Activated naive CD4-positive, alpha-beta T cell (primary cell): Measurements from ENCODE around the gene GPR162.

Source experiments
- DNase-seq, 4 experiments: peaks; one replicate each; lab custom pipeline; 2025; lab: John Stamatoyannopoulos, UW

GPR162 gene

DNA sequence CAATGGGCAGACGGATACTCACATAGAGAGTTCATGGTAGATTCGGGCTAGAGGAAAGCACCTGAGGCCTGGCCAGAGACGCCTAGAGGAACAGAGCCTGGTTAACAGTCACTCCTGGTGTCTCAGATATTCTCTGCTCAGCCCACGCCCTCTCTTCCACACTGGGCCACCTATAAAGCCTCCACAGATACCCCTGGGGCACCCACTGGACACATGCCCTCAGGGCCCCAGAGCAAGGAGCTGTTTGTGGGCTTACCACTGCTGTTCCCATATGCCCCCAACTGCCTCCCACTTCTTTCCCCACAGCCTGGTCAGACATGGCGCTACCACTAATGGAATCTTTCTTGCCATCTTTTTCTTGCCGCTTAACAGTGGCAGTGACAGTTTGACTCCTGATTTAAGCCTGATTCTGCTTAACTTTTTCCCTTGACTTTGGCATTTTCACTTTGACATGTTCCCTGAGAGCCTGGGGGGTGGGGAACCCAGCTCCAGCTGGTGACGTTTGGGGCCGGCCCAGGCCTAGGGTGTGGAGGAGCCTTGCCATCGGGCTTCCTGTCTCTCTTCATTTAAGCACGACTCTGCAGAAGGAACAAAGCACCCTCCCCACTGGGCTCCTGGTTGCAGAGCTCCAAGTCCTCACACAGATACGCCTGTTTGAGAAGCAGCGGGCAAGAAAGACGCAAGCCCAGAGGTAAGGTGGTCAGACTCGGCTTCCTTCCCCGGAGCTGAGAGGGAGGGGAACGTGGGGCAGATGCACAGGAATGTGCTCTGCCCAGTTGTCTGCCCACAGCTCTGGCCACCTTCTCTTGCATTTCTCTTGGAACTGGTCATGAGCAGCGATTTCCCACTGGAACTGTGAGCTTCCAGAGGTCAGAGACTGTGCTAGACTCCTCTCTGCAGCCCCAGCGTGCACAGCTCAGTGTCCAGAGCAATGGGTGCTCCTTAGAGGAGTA lies 32.4 kb upstream of the GPR162 start, which contains the start of gene CD4:
Gene CD4, plus strand, starts transcription at position 557 of the 953 bp plus-strand sequence. CDS start 10,611 bp downstream, outside the sequence.
- peak in 2 of 4 experiments; percentile 52 to 56 for DNase-seq

DNA sequence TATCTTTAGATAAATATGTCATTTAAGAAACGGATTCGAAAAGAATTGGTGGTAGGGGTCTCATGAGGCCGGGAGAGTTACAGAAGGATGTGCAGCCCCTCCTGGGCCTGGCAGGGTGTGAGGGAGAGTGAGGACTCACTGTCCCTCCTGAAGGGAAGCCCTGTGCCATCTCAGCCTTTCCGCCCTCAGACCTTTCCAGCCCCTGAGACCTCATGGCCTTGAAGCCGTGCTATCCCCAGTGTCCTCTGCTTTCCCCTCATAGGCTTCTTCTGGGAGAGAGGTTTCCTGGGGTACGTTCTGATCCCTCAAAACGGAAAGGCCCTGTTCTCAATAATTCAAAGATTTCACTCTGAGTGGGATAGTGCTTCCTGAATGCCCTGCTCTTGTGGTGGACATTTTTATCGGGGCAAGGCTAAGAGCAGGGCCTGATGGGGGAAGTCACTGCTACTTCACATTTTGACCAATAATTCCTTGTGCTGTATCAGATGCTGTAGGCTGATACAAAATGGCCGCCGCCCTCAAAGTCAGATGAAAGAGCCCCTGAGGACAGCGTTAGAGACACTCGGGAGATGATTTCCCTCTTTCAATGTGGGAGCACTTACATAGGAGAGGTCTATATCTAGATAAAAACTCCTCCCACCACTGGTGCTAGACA lies 31.0 kb upstream of the GPR162 start:
- DNase-seq = peak in 1 of 4 experiments; percentile 27

DNA sequence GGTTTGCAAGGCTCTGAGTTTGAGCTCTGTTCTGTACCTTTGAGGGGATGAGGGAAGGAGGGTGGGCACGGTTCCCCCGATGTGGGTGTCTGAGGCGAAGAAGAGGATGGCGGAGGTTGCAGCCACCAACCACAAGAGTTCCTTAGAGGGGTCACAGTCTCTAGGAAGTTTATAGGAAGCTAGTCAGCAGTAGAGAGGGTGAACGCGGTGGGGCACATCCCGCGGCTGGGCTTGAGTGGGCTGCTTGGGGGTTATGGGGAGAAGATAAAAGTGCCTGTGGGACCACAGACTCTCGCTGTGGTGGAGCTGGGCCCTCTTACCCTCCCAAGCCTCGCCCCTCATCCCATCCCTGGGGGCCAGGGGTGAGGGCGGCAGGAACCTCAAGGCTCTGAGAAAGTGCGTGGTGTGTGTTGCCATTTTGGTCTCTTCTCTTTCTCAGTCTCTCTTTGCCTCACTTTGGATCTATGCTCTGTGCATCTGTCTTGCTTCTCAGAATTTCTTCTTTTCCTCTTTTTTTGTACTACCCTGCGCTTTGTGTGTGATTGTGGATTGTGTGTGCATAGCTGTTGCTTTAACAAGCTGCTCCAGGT lies 29.6 kb upstream of the GPR162 start:
- DNase-seq = no peak

DNA sequence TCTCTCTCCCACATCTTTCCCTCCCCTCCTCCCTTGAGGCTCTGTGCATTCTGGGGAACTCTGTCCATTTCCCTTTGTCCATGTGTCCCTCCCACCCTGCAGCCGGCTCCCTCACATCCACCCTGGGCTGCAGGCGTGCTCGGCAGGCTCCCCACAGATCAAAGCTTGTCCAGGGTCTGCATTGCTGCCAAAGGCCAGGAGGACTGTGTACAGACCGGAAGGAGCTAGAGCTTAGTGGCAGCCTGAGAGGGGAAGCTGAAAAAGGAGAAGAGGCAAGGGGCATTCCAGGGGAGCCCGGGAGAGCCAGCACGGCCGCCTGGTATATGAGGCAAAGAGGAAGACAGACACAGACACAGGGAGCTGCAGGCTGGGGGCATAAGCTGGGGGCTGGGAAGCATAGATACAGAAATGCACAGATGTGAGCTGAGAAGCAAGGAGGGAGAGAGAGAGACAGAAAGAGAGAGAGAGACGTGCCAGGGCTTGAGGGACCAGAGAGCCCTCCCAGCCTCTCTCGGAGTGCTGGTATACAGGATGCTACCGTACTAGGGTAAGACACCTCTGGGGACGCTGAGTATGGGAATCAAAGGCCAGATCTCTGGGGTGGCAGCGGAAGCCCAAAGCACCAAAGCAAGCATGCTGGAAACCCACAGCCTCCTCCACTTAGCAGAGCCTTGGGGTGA lies 29.0 kb upstream of the GPR162 start:
- DNase-seq = peak in 2 of 4 experiments; percentile 34 to 41

DNA sequence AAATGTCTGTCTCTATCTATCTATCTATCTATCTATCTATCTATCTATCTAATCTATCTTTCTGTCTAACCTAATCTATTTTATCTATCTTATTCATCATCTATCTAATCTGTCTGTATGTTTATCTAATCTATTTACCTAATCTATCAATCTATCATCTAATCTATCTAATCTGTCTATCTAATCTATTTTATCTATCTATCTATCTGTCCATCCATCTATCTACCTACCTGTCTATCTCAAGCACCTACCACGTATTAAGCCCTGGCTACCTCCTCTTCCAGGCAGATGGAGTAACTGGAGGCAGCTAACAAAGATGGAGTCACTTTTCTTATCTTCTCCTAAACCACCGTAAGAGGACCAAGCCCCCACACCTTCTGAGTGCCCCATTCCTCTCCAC lies 26.5 kb upstream of the GPR162 start:
- no peak for DNase-seq

DNA sequence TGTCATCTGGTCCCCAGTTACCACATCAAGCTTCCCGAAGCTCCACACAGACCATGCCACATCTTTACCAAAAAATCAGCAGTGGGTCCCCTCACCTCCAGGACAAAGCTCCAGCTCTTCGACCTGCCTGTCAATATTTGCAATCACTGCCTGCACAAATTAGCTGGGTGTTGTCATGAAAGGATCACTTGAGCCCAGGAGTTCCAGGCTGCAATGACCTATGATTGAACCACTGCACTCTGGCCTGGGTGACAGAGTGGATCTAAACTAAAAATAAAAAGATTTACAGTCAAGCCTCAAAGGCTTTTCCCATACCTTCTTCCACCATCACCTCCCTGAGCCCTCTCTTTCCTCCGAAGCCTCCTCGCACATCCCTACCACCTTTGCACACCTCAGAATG lies 25.0 kb upstream of the GPR162 start:
- no peak for DNase-seq

DNA sequence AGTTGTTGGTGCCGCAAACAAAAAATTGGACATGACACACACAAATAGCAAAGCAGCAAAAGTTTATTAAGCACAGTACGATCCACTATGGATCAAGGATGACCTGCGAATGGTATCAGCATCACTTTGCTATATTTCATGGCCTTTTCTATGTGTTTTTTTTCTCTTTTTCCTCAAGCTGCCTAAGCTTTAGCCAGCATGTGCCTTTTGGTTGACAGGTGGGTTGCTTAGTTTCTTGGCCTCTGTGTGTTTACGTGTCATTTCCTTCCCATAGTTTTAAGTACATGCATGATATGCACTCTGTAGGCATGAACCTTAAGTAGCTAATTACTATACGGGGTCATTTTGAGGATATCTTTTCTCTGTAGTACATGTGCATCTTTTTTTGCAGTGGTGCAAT lies 22.5 kb upstream of the GPR162 start:
- no peak for DNase-seq

DNA sequence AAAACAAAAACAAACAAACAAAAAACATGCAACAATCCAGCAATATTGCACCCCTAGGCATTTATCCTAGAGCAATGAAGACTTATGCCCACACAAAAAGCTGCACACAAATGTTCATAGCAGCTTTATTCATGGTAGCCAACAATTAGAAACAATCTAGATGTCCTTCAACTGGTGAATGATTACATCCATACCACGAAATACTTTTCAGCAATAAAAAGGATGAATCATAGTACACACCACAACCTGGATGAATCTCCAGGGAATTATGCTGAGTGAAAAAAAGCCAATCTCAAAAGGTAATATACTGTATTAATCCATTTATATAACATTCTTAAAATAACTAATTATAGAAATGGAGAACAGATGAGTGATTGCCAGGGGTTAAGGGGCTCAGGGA lies 14.5 kb upstream of the GPR162 start:
- no peak for DNase-seq

DNA sequence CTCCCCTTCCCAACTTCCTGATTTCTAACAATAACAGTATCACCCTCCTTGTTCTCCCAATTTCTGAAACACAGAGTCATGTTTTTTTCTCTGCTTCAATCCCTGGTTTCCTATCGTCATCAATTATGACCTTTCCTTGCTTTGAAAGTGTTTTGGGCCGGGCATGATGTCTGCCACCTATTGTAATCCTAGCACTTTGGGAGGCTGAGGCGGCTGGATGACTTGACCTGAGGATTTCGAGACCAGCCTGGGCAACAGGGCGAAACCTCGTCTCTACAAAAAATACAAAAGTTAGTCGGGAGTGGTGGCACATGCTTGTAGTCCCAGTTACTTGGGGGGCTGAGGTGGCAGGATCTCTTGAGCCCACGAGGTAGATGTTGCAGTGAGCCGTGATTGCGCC lies 12.6 kb upstream of the GPR162 start:
- no peak for DNase-seq

DNA sequence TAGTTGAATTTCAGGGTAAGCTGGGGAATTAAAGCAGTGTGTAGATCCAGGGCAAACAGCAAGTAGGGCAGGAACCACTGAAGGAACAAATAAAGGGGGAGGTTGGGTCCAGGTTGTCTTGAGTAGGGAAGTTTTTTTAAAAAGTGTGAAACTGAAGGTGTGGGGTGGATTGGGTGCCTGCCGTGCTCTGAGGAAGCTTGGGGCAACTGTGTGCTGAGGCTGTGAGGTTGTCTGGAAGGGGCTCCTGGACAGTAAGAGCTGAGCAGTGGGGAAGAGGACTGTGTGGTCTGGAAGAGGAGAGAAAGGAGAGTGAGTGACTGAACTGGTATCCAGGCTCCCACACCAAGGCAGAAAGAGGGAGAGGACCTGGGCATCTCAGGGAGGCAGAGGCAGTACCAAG lies 10.9 kb upstream of the GPR162 start:
- DNase-seq = no peak

DNA sequence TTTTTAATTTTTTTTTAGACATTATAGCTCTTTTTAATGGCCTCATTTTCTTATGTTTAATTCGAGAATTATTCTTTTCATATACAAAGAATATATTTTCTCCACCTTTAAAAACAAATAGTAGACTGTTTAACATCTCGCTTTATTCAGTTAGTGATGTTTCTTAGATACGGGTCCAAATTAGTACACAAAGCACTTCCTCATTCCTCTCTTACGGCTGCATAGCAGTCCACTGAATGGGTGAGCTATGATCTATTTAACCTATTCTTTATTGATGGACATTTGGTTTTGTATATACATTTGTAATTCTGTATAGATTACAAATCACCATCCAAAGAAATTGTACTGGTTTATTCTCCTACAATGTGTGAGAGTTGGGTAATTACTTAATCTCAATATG lies 8.3 kb upstream of the GPR162 start:
- DNase-seq = no peak

DNA sequence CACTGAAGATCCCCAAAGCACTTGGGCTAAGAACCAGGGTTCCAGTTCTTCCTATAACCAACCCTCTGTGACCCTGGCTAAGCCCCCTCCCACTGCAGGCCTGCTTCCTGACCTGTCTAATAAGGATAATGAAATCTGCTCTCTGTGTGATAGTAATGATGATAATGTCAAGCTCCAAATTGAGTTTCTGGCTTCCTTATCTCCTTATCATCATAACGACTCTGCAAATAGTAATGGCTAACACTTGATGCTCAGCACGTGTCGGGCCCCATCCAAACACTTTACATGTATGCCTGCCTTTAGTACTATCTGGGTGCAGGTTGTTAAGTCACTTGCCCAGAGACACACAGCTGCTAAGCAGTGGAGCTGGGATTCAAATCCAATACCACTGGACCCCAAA lies 5.0 kb upstream of the GPR162 start:
- DNase-seq = no peak

DNA sequence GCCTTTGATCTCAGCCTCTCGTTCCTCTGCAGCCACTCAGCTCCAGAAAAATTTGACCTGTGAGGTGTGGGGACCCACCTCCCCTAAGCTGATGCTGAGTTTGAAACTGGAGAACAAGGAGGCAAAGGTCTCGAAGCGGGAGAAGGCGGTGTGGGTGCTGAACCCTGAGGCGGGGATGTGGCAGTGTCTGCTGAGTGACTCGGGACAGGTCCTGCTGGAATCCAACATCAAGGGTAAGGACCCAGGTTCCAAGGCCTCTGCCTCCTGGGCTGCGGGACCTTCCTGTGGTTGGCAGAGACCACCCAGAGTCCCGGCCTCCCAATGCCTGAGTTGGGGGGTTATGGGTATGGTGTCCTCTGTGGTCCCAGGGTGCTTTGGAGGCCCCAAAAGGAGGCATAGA lies 4.5 kb upstream of the GPR162 start:
- DNase-seq = no peak

DNA sequence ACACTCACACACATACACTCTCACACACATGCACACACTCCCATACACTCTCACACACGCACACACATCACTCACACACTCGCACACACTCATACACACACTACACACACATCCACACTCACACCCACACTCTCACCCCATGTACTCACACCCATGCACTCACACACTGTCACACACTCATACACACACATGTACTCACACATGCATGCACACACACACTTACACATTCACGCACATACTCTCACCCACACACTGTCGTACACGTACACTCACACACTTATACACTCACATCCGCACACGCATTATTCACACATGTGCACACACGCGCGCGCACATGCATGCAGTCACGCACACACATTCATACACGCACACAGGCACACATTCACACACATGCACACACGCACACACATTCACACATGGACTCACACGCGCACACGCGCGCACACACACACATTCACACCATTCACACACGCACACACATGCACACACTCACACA lies 3.9 kb upstream of the GPR162 start:
- DNase-seq = no peak

DNA sequence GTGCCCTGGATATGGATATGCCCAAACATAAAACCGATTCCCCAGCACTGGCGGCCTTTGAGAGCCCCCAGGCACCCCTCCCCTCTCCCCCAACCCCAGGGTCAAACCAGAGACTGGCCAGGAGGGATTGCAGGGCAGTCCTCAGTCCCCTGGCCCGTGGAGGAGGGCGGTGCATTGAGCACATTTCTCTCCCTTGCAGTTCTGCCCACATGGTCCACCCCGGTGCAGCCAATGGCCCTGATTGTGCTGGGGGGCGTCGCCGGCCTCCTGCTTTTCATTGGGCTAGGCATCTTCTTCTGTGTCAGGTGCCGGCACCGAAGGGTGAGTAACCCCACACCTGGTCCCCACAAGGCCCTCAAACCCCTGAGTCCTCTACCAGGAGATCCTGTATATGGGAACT lies 3.4 kb upstream of the GPR162 start:
- DNase-seq = no peak

DNA sequence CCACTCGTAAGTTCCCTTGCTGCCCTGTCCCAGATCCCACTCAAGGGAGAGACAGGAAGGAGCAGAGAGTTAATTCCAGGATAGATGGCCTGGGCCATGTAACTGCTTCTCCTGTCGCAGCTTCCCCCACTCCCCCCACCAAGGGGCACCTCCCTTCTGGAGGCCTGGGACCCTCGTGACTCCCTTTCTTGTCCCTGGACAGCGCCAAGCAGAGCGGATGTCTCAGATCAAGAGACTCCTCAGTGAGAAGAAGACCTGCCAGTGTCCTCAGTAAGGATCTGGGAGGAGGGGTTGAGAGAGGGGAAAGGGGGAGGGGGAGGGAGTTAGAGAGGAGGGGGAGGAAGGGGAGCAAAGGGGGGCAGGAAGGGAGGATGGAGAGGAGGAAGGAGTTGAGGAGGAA lies 3.0 kb upstream of the GPR162 start:
- no peak for DNase-seq

DNA sequence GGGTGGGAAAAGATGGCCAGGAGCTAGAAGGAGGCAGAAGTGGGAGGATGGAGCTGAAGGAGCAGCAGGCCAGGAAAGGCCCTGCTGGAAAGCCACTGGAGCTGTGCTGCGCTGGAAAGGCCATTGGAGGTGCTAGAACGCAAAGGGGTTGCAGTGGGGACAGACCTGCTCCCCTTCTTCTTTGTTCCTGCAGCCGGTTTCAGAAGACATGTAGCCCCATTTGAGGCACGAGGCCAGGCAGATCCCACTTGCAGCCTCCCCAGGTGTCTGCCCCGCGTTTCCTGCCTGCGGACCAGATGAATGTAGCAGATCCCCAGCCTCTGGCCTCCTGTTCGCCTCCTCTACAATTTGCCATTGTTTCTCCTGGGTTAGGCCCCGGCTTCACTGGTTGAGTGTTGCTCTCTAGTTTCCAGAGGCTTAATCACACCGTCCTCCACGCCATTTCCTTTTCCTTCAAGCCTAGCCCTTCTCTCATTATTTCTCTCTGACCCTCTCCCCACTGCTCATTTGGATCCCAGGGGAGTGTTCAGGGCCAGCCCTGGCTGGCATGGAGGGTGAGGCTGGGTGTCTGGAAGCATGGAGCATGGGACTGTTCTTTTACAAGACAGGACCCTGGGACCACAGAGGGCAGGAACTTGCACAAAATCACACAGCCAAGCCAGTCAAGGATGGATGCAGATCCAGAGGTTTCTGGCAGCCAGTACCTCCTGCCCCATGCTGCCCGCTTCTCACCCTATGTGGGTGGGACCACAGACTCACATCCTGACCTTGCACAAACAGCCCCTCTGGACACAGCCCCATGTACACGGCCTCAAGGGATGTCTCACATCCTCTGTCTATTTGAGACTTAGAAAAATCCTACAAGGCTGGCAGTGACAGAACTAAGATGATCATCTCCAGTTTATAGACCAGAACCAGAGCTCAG lies 2.3 kb upstream of the GPR162 start:
- no peak for DNase-seq

DNA sequence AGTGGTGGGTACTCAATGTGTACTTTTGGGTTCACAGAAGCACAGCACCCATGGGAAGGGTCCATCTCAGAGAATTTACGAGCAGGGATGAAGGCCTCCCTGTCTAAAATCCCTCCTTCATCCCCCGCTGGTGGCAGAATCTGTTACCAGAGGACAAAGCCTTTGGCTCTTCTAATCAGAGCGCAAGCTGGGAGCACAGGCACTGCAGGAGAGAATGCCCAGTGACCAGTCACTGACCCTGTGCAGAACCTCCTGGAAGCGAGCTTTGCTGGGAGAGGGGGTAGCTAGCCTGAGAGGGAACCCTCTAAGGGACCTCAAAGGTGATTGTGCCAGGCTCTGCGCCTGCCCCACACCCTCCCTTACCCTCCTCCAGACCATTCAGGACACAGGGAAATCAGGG lies 1.5 kb upstream of the GPR162 start:
- DNase-seq = no peak

DNA sequence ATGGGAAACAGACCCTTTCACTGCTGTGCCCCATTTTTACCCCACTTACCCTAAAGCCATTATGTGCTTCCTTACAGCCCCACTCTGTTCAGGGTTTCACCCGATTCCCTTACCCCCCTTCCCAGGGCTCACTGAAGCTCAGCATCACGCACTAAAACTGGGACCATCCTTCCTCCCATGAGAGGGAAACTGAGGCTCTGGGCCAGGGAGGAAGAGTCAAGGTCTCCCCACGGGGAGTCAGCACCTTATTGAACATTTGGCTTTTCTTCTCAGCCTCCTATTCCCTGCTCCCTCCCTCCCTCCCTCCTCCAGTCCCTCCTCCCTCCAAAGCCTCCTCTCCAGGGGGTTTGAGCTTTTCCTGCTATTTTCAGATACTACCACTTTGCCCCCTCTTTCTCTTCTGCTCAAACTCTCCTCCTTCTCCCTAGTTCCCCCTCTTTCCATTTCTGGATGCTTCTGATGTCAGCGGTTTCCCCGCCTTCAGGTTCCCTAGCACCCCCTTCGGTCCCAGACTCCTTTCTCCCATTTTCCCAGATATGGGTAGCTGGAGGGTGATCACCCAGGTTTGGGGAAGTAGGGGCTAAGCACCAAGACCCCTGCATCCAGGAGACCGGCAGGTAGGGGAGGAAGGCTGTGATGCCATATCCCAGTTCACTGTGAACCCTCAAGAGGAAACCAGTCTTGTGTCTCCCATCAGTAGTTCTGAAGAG lies 960 bp downstream of the GPR162 start:
- no peak for DNase-seq
